Measurements from ENCODE around the gene IL4I1.
A peak's percentile ranks its signal among the peaks of the same experiment; 100 is the strongest.

IL4I1 gene

GRCh38 chr19:49880162-49880869 is 16.4 kb downstream of the IL4I1 start:
- Histone ChIP-seq H3K4me3 (no peak overlapping the region), H3K9ac (ENCODE audit: insufficient read length) (no peak overlapping the region), H3K36me3 (ENCODE audit: insufficient read depth, low read length) (peaks cover 55% of the 10 kb centered on the region), H3K27ac (no peak overlapping the region), H3K9me3 (ENCODE audit: low read depth, low read length) (no peaks in the 10 kb centered on the region)
- TF ChIP-seq POLR2AphosphoS5 (IDR thresholded peaks at IDR 0.05; ENCODE audit: borderline replicate concordance, low read depth, low read length) = no peak
- TF ChIP-seq FOXP2 (optimal IDR thresholded peaks at IDR 0.05; ENCODE audit: control extremely low read depth, extremely low read length, insufficient read depth) = no peak
- no peak for TF ChIP-seq EZH2 (IDR thresholded peaks at IDR 0.05)
- no peak for DNase-seq (ENCODE audit: low read depth, low spot score)

- no peak overlapping the region for H3K27ac ChIP-seq
- DNase-seq (ENCODE audit: low read depth, low spot score) = no peak
- no peaks in the 10 kb centered on the region for H3K9me3 ChIP-seq (ENCODE audit: low read depth, low read length)
- no peak overlapping the region for H3K4me3 ChIP-seq
- peaks cover 50% of the 10 kb centered on the region for H3K36me3 ChIP-seq (ENCODE audit: insufficient read depth, low read length)
- TF ChIP-seq POLR2AphosphoS5 (IDR thresholded peaks at IDR 0.05; ENCODE audit: borderline replicate concordance, low read depth, low read length) = no peak
- no peak for TF ChIP-seq FOXP2 (optimal IDR thresholded peaks at IDR 0.05; ENCODE audit: control extremely low read depth, extremely low read length, insufficient read depth)
- TF ChIP-seq EZH2 (IDR thresholded peaks at IDR 0.05) = no peak
- H3K9ac ChIP-seq (ENCODE audit: insufficient read length) = no peak overlapping the region
Measured at GRCh38 chr19:49879243-49879963, 17.3 kb downstream of the IL4I1 start.

- peak overlapping the region; percentile 93 for H3K9ac ChIP-seq (ENCODE audit: insufficient read length)
- no peak for TF ChIP-seq POLR2AphosphoS5 (IDR thresholded peaks at IDR 0.05; ENCODE audit: borderline replicate concordance, low read depth, low read length)
- TF ChIP-seq EZH2 (IDR thresholded peaks at IDR 0.05) = no peak
- no peak for TF ChIP-seq FOXP2 (optimal IDR thresholded peaks at IDR 0.05; ENCODE audit: control extremely low read depth, extremely low read length, insufficient read depth)
- H3K27ac ChIP-seq = no peak overlapping the region
- H3K36me3 ChIP-seq (ENCODE audit: insufficient read depth, low read length) = peaks cover 43% of the 10 kb centered on the region
- H3K4me3 ChIP-seq = peak overlapping the region; percentile 100
- H3K9me3 ChIP-seq (ENCODE audit: low read depth, low read length) = no peaks in the 10 kb centered on the region
- no peak for DNase-seq (ENCODE audit: low read depth, low spot score)
Measured at GRCh38 chr19:49878744-49879070, 18.0 kb downstream of the IL4I1 start.

- no peaks in the 10 kb centered on the region for H3K9me3 ChIP-seq (ENCODE audit: low read depth, low read length)
- TF ChIP-seq POLR2AphosphoS5 (IDR thresholded peaks at IDR 0.05; ENCODE audit: borderline replicate concordance, low read depth, low read length) = no peak; the same call in none of the 2 replicates
- TF ChIP-seq FOXP2 (optimal IDR thresholded peaks at IDR 0.05; ENCODE audit: control extremely low read depth, extremely low read length, insufficient read depth) = peak; percentile 32
- TF ChIP-seq EZH2 (IDR thresholded peaks at IDR 0.05) = no peak
- H3K9ac ChIP-seq (ENCODE audit: insufficient read length) = peak overlapping the region; percentile 93
- peaks cover 37% of the 10 kb centered on the region for H3K36me3 ChIP-seq (ENCODE audit: insufficient read depth, low read length)
- peak overlapping the region; percentile 99 for H3K27ac ChIP-seq
- peak overlapping the region; percentile 100 for H3K4me3 ChIP-seq
- DNase-seq (ENCODE audit: low read depth, low spot score) = peak; percentile 86
Measured at GRCh38 chr19:49877879-49878743, 18.6 kb downstream of the IL4I1 start.

- H3K36me3 ChIP-seq (ENCODE audit: insufficient read depth, low read length) = peaks cover 28% of the 10 kb centered on the region
- H3K9ac ChIP-seq (ENCODE audit: insufficient read length) = peak within 1 kb of the TSS; percentile 100
- peak within 1 kb of the TSS; percentile 99 for H3K27ac ChIP-seq
- TF ChIP-seq EZH2 (IDR thresholded peaks at IDR 0.05) (no peak), POLR2AphosphoS5 (IDR thresholded peaks at IDR 0.05; ENCODE audit: borderline replicate concordance, low read depth, low read length) (peak; percentile 67; the same call in 1 of the 2 replicates), FOXP2 (optimal IDR thresholded peaks at IDR 0.05; ENCODE audit: control extremely low read depth, extremely low read length, insufficient read depth) (peak; percentile 100)
- H3K4me3 ChIP-seq = peak within 1 kb of the TSS; percentile 100
- DNase-seq (ENCODE audit: low read depth, low spot score) = peak; percentile 100
- no peaks in the 10 kb centered on the region for H3K9me3 ChIP-seq (ENCODE audit: low read depth, low read length)
Measured at GRCh38 chr19:49877020-49877878, 19.4 kb downstream of the IL4I1 start, which contains the start of the genes AKT1S1 and TBC1D17. AKT1S1 (minus strand) TSS chr19:49877355; CDS start chr19:49873295, 4,060 bp downstream. TBC1D17 (plus strand) TSS chr19:49877702; CDS start chr19:49877724, 22 bp downstream.

- peak; percentile 97 for DNase-seq (ENCODE audit: low read depth, low spot score)
- peak overlapping the region; percentile 100 for H3K4me3 ChIP-seq
- H3K27ac ChIP-seq = peak overlapping the region; percentile 99
Measured at GRCh38 chr19:49876422-49877019, 20.2 kb downstream of the IL4I1 start.

More at GRCh38 chr19:49876422-49877019, 20.2 kb downstream of the IL4I1 start:
- peak overlapping the region; percentile 100 for H3K9ac ChIP-seq (ENCODE audit: insufficient read length)
- TF ChIP-seq FOXP2 (optimal IDR thresholded peaks at IDR 0.05; ENCODE audit: control extremely low read depth, extremely low read length, insufficient read depth) (peak; percentile 90), POLR2AphosphoS5 (IDR thresholded peaks at IDR 0.05; ENCODE audit: borderline replicate concordance, low read depth, low read length) (peak; percentile 39), EZH2 (IDR thresholded peaks at IDR 0.05) (no peak)
- peaks cover 23% of the 10 kb centered on the region for H3K36me3 ChIP-seq (ENCODE audit: insufficient read depth, low read length)
- H3K9me3 ChIP-seq (ENCODE audit: low read depth, low read length) = no peaks in the 10 kb centered on the region

Measured in SK-N-MC (cell line).